Spleen (tissue), 11 donors: ENCODE results near the gene KIFC1. TPM values are rescaled to one million over a fixed set of nuclear protein-coding genes. Genes with fewer than 3 reads are reported as not detected.
A peak's percentile ranks its signal among the peaks of the same experiment; 100 is the strongest.

Experiments used
- DNase-seq: peaks from one replicate; pipeline ENCODE4 v3.0.0-alpha.2; 2020
- H3K27ac ChIP-seq, 8 donors: fragments of 200-600 bp; sonication (generic) in 7 of 8; 1 replicate in 4 of 8; 2 replicates in 4 of 8; pipeline versions ENCODE4 v1.5.0 to v1.8.0; 2016 to 2021; ENCODE audit warnings: inconsistent platforms in 4 of 8, mild to moderate bottlenecking in 4 of 8, moderate library complexity in 1 of 8
- H3K27me3 ChIP-seq, 7 donors: fragments of 200-600 bp; sonication (generic) in 6 of 7; replicated peaks in 1 of 7; 1 replicate in 4 of 7; 2 replicates in 3 of 7; pipeline versions ENCODE4 v1.5.0 to v1.8.0; 2016 to 2021; ENCODE audit warnings: inconsistent platforms in 3 of 7, mild to moderate bottlenecking in 1 of 7
- H3K36me3 ChIP-seq, 6 donors: fragments of 200-600 bp; sonication (generic) in 5 of 6; 1 replicate in 4 of 6; 2 replicates in 2 of 6; pipeline versions ENCODE4 v1.5.0 to v1.8.0; 2016 to 2021; ENCODE audit warnings: inconsistent platforms in 2 of 6
- H3K4me1 ChIP-seq, 6 donors: fragments of 200-600 bp; sonication (generic) in 5 of 6; 1 replicate in 3 of 6; 2 replicates in 3 of 6; pipeline versions ENCODE4 v1.5.0 to v1.8.0; 2016 to 2021; ENCODE audit warnings: inconsistent platforms in 3 of 6
- H3K4me3 ChIP-seq, 8 donors: fragments of 200-600 bp; sonication (generic) in 7 of 8; 1 replicate in 4 of 8; 2 replicates in 4 of 8; pipeline versions ENCODE4 v1.5.0 to v1.8.0; 2016 to 2021; ENCODE audit warnings: inconsistent platforms in 4 of 8, mild to moderate bottlenecking in 4 of 8, moderate library complexity in 2 of 8
- H3K9me3 ChIP-seq, 8 donors: fragments of 200-600 bp; sonication (generic) in 7 of 8; 1 replicate in 4 of 8; 2 replicates in 4 of 8; pipeline versions ENCODE4 v1.5.0 to v1.8.0; 2016 to 2021; ENCODE audit warnings: inconsistent platforms in 4 of 8
- POLR2A ChIP-seq, 3 donors: fragments of 450-650 bp; IDR thresholded peaks; one replicate each; pipeline ENCODE4 v1.5.1; 2017; ENCODE audit warnings: antibody characterized with exemption in 3 of 3, mild to moderate bottlenecking in 1 of 3
- POLR2AphosphoS5 ChIP-seq, 3 donors: sonication (generic); formaldehyde crosslinking; IDR thresholded peaks; one replicate each; pipeline ENCODE4 v1.5.1; 2017; ENCODE audit warnings: antibody characterized with exemption in 3 of 3
- WGBS, 5 donors: extraction: QIAGEN DNeasy Blood & Tissue Kit in 3 of 5; methylation state at CpG; one replicate each; pipeline versions ENCODE4 v1.1.5 to v1.1.7; 2013 to 2018; 5-methylcytosine and 5-hydroxymethylcytosine counted together
- intact Hi-C: fragments of 100-400 bp; cut with DNase I; formaldehyde crosslinking; loops from one replicate; pipeline ENCODE4 v1.15.0; 2023; ENCODE audit warnings: low total_unique reads
- polyA plus RNA-seq, 3 donors: library from polyadenylated mRNA; stranded (reverse); fragments of 200-250 nt; gene quantifications; one replicate each; pipeline ENCODE4 v1.2.1, GENCODE V29; 2013
- total RNA-seq, 7 donors: library from RNA; depleted of rRNA in 3 of 7; stranded (reverse); fragments of >200 nt in 3 of 7; fragmentation: NEBNext Ultra II Directional in 4 of 7; extraction: Animal tissue kit (Norgen Biotek cat#: 25700) in 4 of 7; gene quantifications; one replicate each; pipeline versions ENCODE4 v1.1.0 to v1.2.1, GENCODE V29; 2016 to 2021
- TF ChIP-seq, protein P1 (sequence below), 11 experiments: fragments of 200-600 bp in 7 of 11; fragments of 450-650 bp in 4 of 11; sonication (generic) in 4 of 11; IDR thresholded peaks in 8 of 11; conservative IDR thresholded peaks in 3 of 11; 1 replicate in 7 of 11; 2 replicates in 4 of 11; pipeline versions ENCODE4 v1.4.0 to v1.8.0; 2016 to 2021; ENCODE audit warnings: antibody characterized with exemption in 11 of 11, inconsistent platforms in 4 of 11, mild to moderate bottlenecking in 1 of 11
- donor health status: healthy with polysubstance abuse.
- donor health status: DM: no; HTN: no; CAD: no; lungs with moderate emphysema.
- donor health status: DM: no; HTN: no; CAD: no.
- donor health status: Bipolar disorder and iron deficiency.
- donor health status: healthy.
- donor health status: DM: no; HTN: no; CAD: no.
- donor health status: DM: yes; HTN: yes; CAD: no.

Gene KIFC1
- total and polyA plus RNA-seq, 10 donors: 1.2 to 11.3 (median 5.4) TPM

- intact Hi-C loops: no loop called here
- Histone ChIP-seq H3K4me3 (peak overlapping the region in 1 of 8 donors; percentile 82), H3K36me3 (peaks cover 2 to 47% (median 43%) of the 10 kb centered on the region in 6 donors), H3K9me3 (no peaks in the 10 kb centered on the region), H3K27ac (peak overlapping the region in 4 of 8 donors; percentile 97 to 99 (median 98)), H3K4me1 (peaks cover 40 to 80% (median 68%) of the 10 kb centered on the region in 6 donors), H3K27me3 (no peaks in the 10 kb centered on the region)
- WGBS, 5 donors: 83 to 92% (median 86%) methylated on average over 14 of the region's 14 CpGs
- TF ChIP-seq, protein P1, sequence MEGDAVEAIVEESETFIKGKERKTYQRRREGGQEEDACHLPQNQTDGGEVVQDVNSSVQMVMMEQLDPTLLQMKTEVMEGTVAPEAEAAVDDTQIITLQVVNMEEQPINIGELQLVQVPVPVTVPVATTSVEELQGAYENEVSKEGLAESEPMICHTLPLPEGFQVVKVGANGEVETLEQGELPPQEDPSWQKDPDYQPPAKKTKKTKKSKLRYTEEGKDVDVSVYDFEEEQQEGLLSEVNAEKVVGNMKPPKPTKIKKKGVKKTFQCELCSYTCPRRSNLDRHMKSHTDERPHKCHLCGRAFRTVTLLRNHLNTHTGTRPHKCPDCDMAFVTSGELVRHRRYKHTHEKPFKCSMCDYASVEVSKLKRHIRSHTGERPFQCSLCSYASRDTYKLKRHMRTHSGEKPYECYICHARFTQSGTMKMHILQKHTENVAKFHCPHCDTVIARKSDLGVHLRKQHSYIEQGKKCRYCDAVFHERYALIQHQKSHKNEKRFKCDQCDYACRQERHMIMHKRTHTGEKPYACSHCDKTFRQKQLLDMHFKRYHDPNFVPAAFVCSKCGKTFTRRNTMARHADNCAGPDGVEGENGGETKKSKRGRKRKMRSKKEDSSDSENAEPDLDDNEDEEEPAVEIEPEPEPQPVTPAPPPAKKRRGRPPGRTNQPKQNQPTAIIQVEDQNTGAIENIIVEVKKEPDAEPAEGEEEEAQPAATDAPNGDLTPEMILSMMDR (IDR thresholded peaks at IDR 0.05 in 8 of 11, conservative IDR thresholded peaks at IDR 0.05 in 3 of 11): no peak
- no peak for TF ChIP-seq POLR2A (IDR thresholded peaks at IDR 0.05)
- no peak for TF ChIP-seq POLR2AphosphoS5 (IDR thresholded peaks at IDR 0.05)
- DNase-seq: peak; percentile 70
These were observed 21.9 kb downstream of the KIFC1 start for GRCh38 chr6:33413241-33414120.

DNA sequence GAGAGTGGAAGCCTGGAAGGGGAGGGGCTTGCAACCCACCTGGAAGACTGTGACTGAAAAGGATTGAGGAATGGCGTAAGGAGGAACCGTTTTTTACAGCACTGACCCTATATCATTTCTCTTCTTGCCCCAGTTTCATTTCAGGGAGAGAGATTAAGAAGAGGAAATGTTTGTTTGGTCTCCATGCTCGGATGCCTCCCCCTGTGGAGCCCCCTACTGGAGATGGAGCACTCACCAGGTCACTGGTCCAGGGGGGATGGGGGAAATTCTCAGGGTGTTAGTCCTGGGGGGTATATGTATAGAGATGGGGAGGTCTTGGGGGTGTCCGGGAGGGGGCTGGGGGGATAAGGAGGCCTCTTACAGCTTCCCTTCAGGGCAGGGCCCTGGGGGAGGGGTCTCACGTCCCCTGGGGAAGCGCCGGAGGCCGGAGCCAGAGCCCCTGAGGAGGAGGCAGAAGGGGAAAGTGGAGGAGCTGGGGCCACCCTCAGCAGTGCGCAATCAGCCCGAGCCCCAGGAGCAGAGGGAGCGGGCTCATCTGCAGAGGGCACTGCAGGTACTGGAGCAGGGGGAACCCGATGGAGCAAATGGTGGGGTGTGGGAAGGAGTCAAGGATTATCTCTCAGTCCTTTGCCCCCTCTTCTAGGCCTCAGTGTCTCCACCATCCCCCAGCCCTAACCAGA lies 23.1 kb downstream of the KIFC1 start:
- peaks cover 2 to 47% (median 43%) of the 10 kb centered on the region in 6 donors for H3K36me3 ChIP-seq
- no peaks in the 10 kb centered on the region for H3K9me3 ChIP-seq
- H3K4me3 ChIP-seq: no peak overlapping the region
- DNase-seq: peak; percentile 78
- intact Hi-C loops: no loop called here
- WGBS, 5 donors: 63 to 83% (median 77%) methylated on average over 11 to 12 of the region's 12 CpGs
- H3K27me3 ChIP-seq: peaks cover 0 to 5% (median 0%) of the 10 kb centered on the region in 7 donors
- peak in 1 of 3 donors; percentile 41 for TF ChIP-seq POLR2AphosphoS5 (IDR thresholded peaks at IDR 0.05)
- TF ChIP-seq, protein P1 (IDR thresholded peaks at IDR 0.05 in 8 of 11, conservative IDR thresholded peaks at IDR 0.05 in 3 of 11): peak in 3 of 11 experiments; percentile 21 to 41 (median 27)
- TF ChIP-seq POLR2A (IDR thresholded peaks at IDR 0.05): no peak
- peak overlapping the region in 4 of 8 donors; percentile 13 to 99 (median 66) for H3K27ac ChIP-seq
- H3K4me1 ChIP-seq: peaks cover 47 to 86% (median 78%) of the 10 kb centered on the region in 6 donors

DNA sequence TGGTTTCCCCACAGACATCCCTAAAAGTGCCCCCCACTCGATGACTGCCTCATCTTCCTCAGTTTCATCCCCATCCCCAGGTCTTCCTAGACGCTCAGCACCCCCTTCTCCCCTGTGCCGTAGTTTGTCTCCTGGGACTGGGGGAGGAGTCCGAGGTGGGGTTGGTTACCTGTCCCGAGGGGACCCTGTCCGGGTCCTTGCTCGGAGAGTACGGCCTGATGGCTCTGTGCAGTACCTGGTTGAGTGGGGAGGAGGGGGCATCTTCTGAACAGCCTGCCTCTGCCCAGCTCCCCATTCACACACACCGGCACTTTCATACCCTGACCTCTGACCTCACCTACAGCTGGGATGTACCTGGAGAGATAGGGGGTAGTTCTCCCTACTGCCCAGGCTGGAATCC lies 24.2 kb downstream of the KIFC1 start:
- intact Hi-C loops: no loop called here
- WGBS, 5 donors: 69 to 88% (median 81%) methylated on average over 9 of the region's 9 CpGs
- H3K4me1 ChIP-seq: peaks cover 47 to 85% (median 78%) of the 10 kb centered on the region in 6 donors
- H3K36me3 ChIP-seq: peaks cover 2 to 47% (median 43%) of the 10 kb centered on the region in 6 donors
- H3K4me3 ChIP-seq: peak overlapping the region in 1 of 8 donors; percentile 75
- peak overlapping the region in 6 of 8 donors; percentile 10 to 99 (median 96) for H3K27ac ChIP-seq
- peaks cover 0 to 6% (median 0%) of the 10 kb centered on the region in 7 donors for H3K27me3 ChIP-seq
- peak; percentile 76 for DNase-seq
- H3K9me3 ChIP-seq: no peaks in the 10 kb centered on the region
- TF ChIP-seq, protein P1 (IDR thresholded peaks at IDR 0.05 in 8 of 11, conservative IDR thresholded peaks at IDR 0.05 in 3 of 11): no peak
- TF ChIP-seq POLR2A (IDR thresholded peaks at IDR 0.05): no peak
- TF ChIP-seq POLR2AphosphoS5 (IDR thresholded peaks at IDR 0.05): no peak
